NK-92 treated with Interleukin-12 subunit alpha and Interleukin-12 subunit beta, amount 100 ng/mL, for 24 hours (cell line): ENCODE measurements around the gene CCDC12.

Experiments used
- DNase-seq: peaks from one replicate; lab custom pipeline; 2025; lab: John Stamatoyannopoulos, UW

CCDC12 gene

GRCh38 chr3:46935989-46936558 is 40.5 kb downstream of the CCDC12 start:
- no peak for DNase-seq

GRCh38 chr3:46935168-46935858 is 41.2 kb downstream of the CCDC12 start:
- DNase-seq: no peak

- DNase-seq: no peak
These were observed 41.9 kb downstream of the CCDC12 start for GRCh38 chr3:46934498-46935167.

GRCh38 chr3:46934072-46934471 is 42.5 kb downstream of the CCDC12 start:
- no peak for DNase-seq

- DNase-seq: no peak
These were observed 43.3 kb downstream of the CCDC12 start for GRCh38 chr3:46933261-46933660.

GRCh38 chr3:46932455-46933225 is 43.9 kb downstream of the CCDC12 start:
- DNase-seq: no peak

- no peak for DNase-seq
These were observed 44.8 kb downstream of the CCDC12 start for GRCh38 chr3:46931631-46932331.

GRCh38 chr3:46930945-46931403 is 45.6 kb downstream of the CCDC12 start:
- no peak for DNase-seq

- DNase-seq: no peak
These were observed 46.2 kb downstream of the CCDC12 start for GRCh38 chr3:46930166-46930944.

GRCh38 chr3:46929324-46929723 is 47.2 kb downstream of the CCDC12 start:
- no peak for DNase-seq

GRCh38 chr3:46928282-46928681 is 48.3 kb downstream of the CCDC12 start:
- DNase-seq: no peak

GRCh38 chr3:46927718-46928073 is 48.8 kb downstream of the CCDC12 start:
- no peak for DNase-seq

- DNase-seq: no peak
These were observed 49.5 kb downstream of the CCDC12 start for GRCh38 chr3:46926871-46927717.

- no peak for DNase-seq
These were observed 50.1 kb downstream of the CCDC12 start for GRCh38 chr3:46926447-46926846.

- no peak for DNase-seq
These were observed 50.5 kb downstream of the CCDC12 start for GRCh38 chr3:46926039-46926438.

GRCh38 chr3:46925585-46925934 is 51.0 kb downstream of the CCDC12 start:
- no peak for DNase-seq

- DNase-seq: no peak
These were observed 51.5 kb downstream of the CCDC12 start for GRCh38 chr3:46924921-46925584.

- DNase-seq: no peak
These were observed 52.8 kb downstream of the CCDC12 start for GRCh38 chr3:46923559-46924350.
